Left ventricle myocardium inferior (tissue), 1 donor: ENCODE results near the gene NUP205. TPM values are rescaled to one million over a fixed set of nuclear protein-coding genes. Genes with fewer than 3 reads are reported as not detected.
A peak's percentile ranks its signal among the peaks of the same experiment; 100 is the strongest.

Source experiments
- DNase-seq: peaks from one replicate; pipeline ENCODE4 v3.0.0-alpha.2; 2020
- H3K27ac ChIP-seq: fragments of 200-600 bp; replicated peaks from 2 replicates; pipeline ENCODE4 v1.8.0; 2021
- H3K27me3 ChIP-seq: fragments of 200-600 bp; 2 replicates; pipeline ENCODE4 v1.8.0; 2021; ENCODE audit warnings: low read depth
- H3K36me3 ChIP-seq: fragments of 200-600 bp; 2 replicates; pipeline ENCODE4 v1.8.0; 2021
- H3K4me1 ChIP-seq: fragments of 200-600 bp; 2 replicates; pipeline ENCODE4 v1.8.0; 2021
- H3K4me3 ChIP-seq: fragments of 200-600 bp; 2 replicates; pipeline ENCODE4 v1.8.0; 2021; ENCODE audit warnings: mild to moderate bottlenecking, moderate library complexity
- H3K9me3 ChIP-seq: fragments of 200-600 bp; replicated peaks from 2 replicates; pipeline ENCODE4 v1.8.0; 2021
- CTCF ChIP-seq: fragments of 200-600 bp; IDR thresholded peaks from 2 replicates; pipeline ENCODE4 v1.8.0; 2021; ENCODE audit warnings: antibody characterized with exemption, mild to moderate bottlenecking, borderline replicate concordance
- intact Hi-C: fragments of 100-400 bp; cut with micrococcal nuclease; formaldehyde crosslinking; loops from one replicate; pipeline ENCODE4 v1.11.0; 2022
- total RNA-seq: library from RNA; stranded (reverse); fragmentation: NEBNext Ultra II Directional; extraction: Animal tissue kit (Norgen Biotek cat#: 25700); gene quantifications from one replicate; pipeline ENCODE4 v1.2.1, GENCODE V29; 2021
- donor health status: DM: no; HTN: yes; CAD: no; lungs with severe emphysema.

Gene NUP205
- total RNA-seq, 1 donor from 2014 or later = 14.3 TPM

GRCh38 chr7:135669774-135670173 lies 112.1 kb downstream of the NUP205 start:
- Histone ChIP-seq H3K4me3 (no peak overlapping the region), H3K4me1 (peaks cover 93% of the 10 kb centered on the region), H3K27me3 (no peaks in the 10 kb centered on the region), H3K36me3 (peaks cover 6% of the 10 kb centered on the region), H3K9me3 (no peaks in the 10 kb centered on the region), H3K27ac (peak overlapping the region; percentile 53)
- TF ChIP-seq CTCF = no peak
- intact Hi-C loops = loop anchor here (10.0 kb wide), 1 partner anchor 125 kb away; no protein-coding TSS in a partner anchor
- no peak for DNase-seq

- Histone ChIP-seq H3K36me3 (peaks cover 6% of the 10 kb centered on the region), H3K27ac (peak overlapping the region; percentile 53), H3K4me3 (no peak overlapping the region), H3K27me3 (no peaks in the 10 kb centered on the region), H3K9me3 (no peaks in the 10 kb centered on the region), H3K4me1 (peaks cover 89% of the 10 kb centered on the region)
- intact Hi-C loops = loop anchor here (10.0 kb wide), 1 partner anchor 125 kb away; no protein-coding TSS in a partner anchor
- DNase-seq = no peak
- no peak for TF ChIP-seq CTCF
Measured at GRCh38 chr7:135670179-135670578, 112.5 kb downstream of the NUP205 start.

GRCh38 chr7:135672560-135673359 lies 115.0 kb downstream of the NUP205 start:
- intact Hi-C loops = loop anchor here (10.0 kb wide), 1 partner anchor 122 kb away; no protein-coding TSS in a partner anchor
- Histone ChIP-seq H3K36me3 (peaks cover 17% of the 10 kb centered on the region), H3K27ac (peak overlapping the region; percentile 44), H3K4me3 (no peak overlapping the region), H3K27me3 (no peaks in the 10 kb centered on the region), H3K4me1 (peaks cover 86% of the 10 kb centered on the region), H3K9me3 (no peaks in the 10 kb centered on the region)
- peak; percentile 84 for TF ChIP-seq CTCF
- DNase-seq = no peak

- Histone ChIP-seq H3K27me3 (no peaks in the 10 kb centered on the region), H3K36me3 (peaks cover 17% of the 10 kb centered on the region), H3K4me3 (no peak overlapping the region), H3K27ac (peak overlapping the region; percentile 44), H3K4me1 (peaks cover 86% of the 10 kb centered on the region), H3K9me3 (no peaks in the 10 kb centered on the region)
- TF ChIP-seq CTCF = no peak
- DNase-seq = no peak
- intact Hi-C loops = loop anchor here (10.0 kb wide), 1 partner anchor 121 kb away; no protein-coding TSS in a partner anchor
Measured at GRCh38 chr7:135673360-135673706, 115.6 kb downstream of the NUP205 start.

- Histone ChIP-seq H3K4me1 (peaks cover 77% of the 10 kb centered on the region), H3K27me3 (no peaks in the 10 kb centered on the region), H3K4me3 (no peak overlapping the region), H3K9me3 (no peaks in the 10 kb centered on the region), H3K36me3 (peaks cover 17% of the 10 kb centered on the region), H3K27ac (peak overlapping the region; percentile 47)
- intact Hi-C loops = loop anchor here (10.0 kb wide), 1 partner anchor 116 kb away; no protein-coding TSS in a partner anchor
- DNase-seq = no peak
- TF ChIP-seq CTCF = no peak
Measured at GRCh38 chr7:135678612-135679575, 121.2 kb downstream of the NUP205 start.
